ENCODE results near the gene CCDC14.
"Not testable (repeated sequence)": the region's sequence is repeated elsewhere in the genome, so short reads cannot be mapped to it uniquely, and the experiment has no call there.

CCDC14 gene

GRCh38 chr3:123899300-123899865, 61.6 kb downstream of the CCDC14 start:
- no peak for DNase-seq (ENCODE audit: low read depth)

GRCh38 chr3:123893012-123893411, 68.0 kb downstream of the CCDC14 start:
- no peak for DNase-seq (ENCODE audit: low read depth)

GRCh38 chr3:123892195-123892594, 68.8 kb downstream of the CCDC14 start:
- no peak for DNase-seq (ENCODE audit: low read depth)

- DNase-seq (ENCODE audit: low read depth), result not testable (repeated sequence)
Measured at GRCh38 chr3:123890991-123891390, 70.0 kb downstream of the CCDC14 start.

GRCh38 chr3:123890162-123890561, 70.9 kb downstream of the CCDC14 start:
- not testable (repeated sequence) for DNase-seq (ENCODE audit: low read depth)

- DNase-seq (ENCODE audit: low read depth), result no peak
Measured at GRCh38 chr3:123884993-123885392, 76.0 kb downstream of the CCDC14 start.

- DNase-seq (ENCODE audit: low read depth), result peak; percentile 84
Measured at GRCh38 chr3:123884203-123884831, 76.7 kb downstream of the CCDC14 start, which contains the start of gene MYLK. TSS of gene MYLK (minus strand) at chr3:123884332. CDS start at chr3:123793841, 90,491 bp downstream.

- no peak for DNase-seq (ENCODE audit: low read depth)
Measured at GRCh38 chr3:123883701-123884202, 77.3 kb downstream of the CCDC14 start.

- DNase-seq (ENCODE audit: low read depth), result no peak
Measured at GRCh38 chr3:123883111-123883510, 77.9 kb downstream of the CCDC14 start.

- no peak for DNase-seq (ENCODE audit: low read depth)
Measured at GRCh38 chr3:123881771-123882170, 79.3 kb downstream of the CCDC14 start.

GRCh38 chr3:123880998-123881561, 79.9 kb downstream of the CCDC14 start:
- DNase-seq (ENCODE audit: low read depth), result peak; percentile 52

- no peak for DNase-seq (ENCODE audit: low read depth)
Measured at GRCh38 chr3:123878807-123879206, 82.2 kb downstream of the CCDC14 start.

GRCh38 chr3:123877965-123878364, 83.1 kb downstream of the CCDC14 start:
- DNase-seq (ENCODE audit: low read depth), result no peak

- DNase-seq (ENCODE audit: low read depth), result no peak
Measured at GRCh38 chr3:123877466-123877865, 83.6 kb downstream of the CCDC14 start.

GRCh38 chr3:123876858-123877257, 84.2 kb downstream of the CCDC14 start:
- DNase-seq (ENCODE audit: low read depth), result no peak

- DNase-seq (ENCODE audit: low read depth), result no peak
Measured at GRCh38 chr3:123872621-123873020, 88.4 kb downstream of the CCDC14 start.

GRCh38 chr3:123871946-123872345, 89.1 kb downstream of the CCDC14 start:
- no peak for DNase-seq (ENCODE audit: low read depth)

GRCh38 chr3:123870033-123870432, 91.0 kb downstream of the CCDC14 start:
- DNase-seq (ENCODE audit: low read depth), result no peak

GRCh38 chr3:123869165-123869564, 91.9 kb downstream of the CCDC14 start:
- no peak for DNase-seq (ENCODE audit: low read depth)

- no peak for DNase-seq (ENCODE audit: low read depth)
Measured at GRCh38 chr3:123864706-123865105, 96.3 kb downstream of the CCDC14 start.
